Activated CD4-positive, alpha-beta T cell treated with anti-CD3 and anti-CD28 coated beads, Interleukin-2, Interleukin-4, amounts not matched to agents 100 ng/mL and 50 ng/mL, durations not matched to agents 16 hours and 8 hours (primary cell): Measurements from ENCODE around the gene CD40LG.
A peak's percentile ranks its signal among the peaks of the same experiment; 100 is the strongest.

Experiments used
- DNase-seq: peaks from one replicate; pipeline ENCODE4 v3.0.0-alpha.2; 2020; ENCODE audit warnings: low spot score

CD40LG gene

DNA sequence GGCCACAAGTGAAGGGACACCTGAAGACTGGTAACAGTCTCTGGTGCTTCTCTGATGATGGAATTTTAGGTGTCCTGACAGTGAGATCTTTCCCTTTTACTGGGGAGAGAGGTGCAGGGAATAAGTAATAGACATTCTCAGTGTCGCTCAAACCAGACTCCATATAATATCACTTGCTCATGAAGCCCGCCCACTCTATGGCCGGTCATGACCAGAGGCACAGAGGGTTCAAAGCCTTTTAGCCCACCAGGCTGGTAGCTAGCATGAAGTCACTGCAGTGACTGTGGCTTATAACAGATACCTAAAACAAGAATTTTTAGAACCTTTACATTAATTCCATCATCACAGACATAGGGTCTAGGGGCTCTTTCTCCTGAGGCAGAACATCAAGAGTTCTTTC, 2.9 kb downstream of the CD40LG start:
- DNase-seq: no peak

DNA sequence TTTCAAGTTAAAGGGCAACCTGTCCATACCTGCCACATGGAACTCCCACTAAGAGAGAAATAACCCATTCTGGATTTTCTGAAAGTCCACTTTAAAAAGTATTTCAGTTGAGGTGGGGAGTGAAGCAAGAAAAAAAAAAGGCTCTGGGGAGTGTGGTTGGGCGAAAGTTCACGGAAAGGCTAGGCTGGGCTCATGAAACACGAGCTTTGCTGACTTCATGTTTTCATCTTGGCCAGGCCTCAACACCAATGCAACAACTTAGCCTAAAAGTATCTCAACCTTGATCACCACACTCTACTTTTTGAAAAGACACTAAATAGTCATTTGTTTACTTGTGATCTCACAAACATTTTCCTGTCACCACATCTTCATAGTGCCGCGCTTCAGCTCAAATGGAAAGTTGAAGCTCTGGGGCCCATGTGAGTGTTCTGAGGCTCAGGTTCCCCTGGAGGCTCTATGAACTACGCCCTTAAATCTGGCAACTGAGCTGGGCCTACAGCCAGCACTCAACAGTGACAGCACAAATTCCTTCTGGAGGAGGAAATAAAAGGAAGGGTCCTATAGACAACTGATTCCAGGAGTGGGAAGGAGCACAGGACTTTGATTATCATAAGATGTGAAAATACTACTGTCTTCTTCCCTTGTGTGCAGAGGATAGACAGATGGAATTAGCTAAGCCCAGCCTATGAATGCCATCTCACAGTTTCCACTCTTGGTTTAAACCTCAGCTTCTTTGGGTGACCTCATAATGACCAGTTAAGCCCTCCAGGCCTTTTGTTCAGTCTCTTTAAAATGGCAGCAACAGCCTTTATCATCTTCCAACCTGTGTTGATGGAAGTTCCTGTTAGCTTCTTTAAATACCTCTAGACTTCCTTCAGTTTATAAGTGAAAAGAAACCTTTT, 5.1 kb downstream of the CD40LG start:
- DNase-seq: peak; percentile 72

DNA sequence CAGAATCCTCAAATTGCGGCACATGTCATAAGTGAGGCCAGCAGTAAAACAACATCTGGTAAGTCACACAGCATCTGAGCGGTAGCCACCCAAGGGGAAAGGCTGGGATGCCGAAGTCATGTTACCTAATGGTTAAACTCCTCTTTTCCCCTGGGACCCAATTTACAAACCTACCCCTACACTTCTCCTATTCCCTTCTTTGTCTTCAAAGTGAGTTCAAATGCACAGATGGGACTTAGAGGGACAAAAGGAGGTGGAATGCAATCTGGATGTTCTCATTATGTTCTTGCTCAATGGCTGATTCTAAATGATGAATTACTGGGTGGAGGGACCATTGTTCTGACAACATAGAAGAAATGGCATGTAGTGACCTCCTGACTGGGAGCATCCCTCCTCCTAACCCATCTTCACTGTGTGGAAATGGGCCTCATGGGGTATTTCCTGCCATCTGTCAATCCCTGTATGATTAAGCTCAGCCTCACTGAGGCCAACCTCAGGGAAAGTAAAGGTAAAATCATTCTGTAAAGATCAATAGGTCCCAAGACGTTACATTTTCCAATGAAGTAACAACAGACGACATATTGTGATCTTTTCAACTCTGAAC, 8.5 kb downstream of the CD40LG start:
- DNase-seq: no peak

DNA sequence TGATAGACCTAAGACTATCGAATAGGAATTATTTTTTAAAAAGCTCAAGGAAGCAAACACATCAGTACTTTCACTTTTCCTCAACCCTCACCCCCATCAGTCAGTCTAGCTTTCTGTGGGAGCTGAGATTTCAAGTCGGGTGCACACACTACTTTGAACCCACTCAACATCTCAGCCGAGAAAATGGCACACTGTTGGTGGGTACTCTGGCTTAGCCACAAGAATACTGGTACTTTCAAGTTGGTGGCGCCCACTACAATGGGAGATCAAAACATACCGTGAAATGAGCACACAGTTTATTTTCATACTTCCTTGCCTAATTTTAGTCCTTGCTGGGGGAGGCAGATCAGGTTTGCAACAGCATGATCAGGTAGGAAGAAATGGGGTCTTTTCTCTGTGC, 10.2 kb downstream of the CD40LG start:
- DNase-seq: no peak

DNA sequence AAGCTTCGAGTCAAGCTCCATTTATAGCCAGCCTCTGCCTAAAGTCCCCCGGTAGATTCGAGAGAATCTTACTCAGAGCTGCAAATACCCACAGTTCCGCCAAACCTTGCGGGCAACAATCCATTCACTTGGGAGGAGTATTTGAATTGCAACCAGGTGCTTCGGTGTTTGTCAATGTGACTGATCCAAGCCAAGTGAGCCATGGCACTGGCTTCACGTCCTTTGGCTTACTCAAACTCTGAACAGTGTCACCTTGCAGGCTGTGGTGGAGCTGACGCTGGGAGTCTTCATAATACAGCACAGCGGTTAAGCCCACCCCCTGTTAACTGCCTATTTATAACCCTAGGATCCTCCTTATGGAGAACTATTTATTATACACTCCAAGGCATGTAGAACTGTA, 11.2 kb downstream of the CD40LG start:
- peak; percentile 49 for DNase-seq

DNA sequence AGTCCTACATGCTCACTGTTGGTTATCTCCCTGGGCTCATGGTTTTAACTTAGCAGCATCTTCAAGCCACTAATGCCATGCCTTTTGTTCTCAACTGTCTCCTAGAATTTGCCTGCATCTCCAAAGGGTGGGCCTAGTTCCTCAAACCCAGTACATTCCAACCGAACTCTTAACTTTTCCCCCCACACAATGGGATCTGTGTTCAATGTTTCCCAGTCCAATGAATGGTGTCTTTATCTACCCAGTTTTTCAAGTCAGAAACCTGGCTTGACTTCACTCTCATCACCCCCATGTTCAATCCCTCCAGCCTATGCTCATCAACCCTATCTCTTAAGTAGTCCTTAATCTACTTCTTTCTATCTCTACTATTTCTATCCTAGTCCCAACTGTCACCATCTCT, 12.9 kb downstream of the CD40LG start:
- no peak for DNase-seq

DNA sequence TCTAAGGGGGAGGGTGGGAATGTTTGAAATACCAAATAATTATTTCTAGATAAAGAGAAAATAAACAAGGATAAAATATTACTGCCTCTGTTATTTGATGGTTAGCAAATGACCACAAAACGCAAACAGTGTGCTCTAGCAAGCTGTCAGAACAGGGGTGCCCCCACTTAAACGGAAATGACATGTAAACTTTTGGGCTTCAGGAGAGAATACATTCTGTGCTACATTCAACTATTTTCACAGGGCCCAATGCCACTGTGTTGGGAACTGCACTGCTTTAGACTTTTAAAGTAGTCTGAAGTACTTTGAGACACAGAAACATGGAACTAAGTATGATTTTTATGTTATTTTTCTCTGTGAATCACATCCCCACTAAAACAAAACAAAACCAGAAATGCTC, 14.1 kb downstream of the CD40LG start:
- DNase-seq: no peak

DNA sequence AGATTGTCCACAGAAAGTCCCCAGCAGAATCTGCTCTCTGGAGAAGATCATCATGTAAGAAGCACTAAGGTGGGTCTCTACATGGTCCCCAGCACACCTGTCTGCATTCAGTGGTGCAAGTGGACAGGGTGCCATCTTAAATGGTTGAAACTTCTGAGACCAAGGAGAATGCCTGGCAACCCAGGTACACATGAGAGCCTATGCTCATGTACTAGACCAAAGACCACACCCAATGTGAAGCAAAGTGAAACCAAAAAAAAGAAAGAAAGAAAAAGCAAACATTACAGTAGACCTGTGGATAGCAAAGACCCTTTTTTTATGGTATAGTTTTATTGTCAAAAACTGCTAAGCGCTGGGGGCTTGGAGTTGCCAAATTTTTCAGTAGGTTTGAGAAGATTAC, 15.0 kb downstream of the CD40LG start:
- DNase-seq: no peak

DNA sequence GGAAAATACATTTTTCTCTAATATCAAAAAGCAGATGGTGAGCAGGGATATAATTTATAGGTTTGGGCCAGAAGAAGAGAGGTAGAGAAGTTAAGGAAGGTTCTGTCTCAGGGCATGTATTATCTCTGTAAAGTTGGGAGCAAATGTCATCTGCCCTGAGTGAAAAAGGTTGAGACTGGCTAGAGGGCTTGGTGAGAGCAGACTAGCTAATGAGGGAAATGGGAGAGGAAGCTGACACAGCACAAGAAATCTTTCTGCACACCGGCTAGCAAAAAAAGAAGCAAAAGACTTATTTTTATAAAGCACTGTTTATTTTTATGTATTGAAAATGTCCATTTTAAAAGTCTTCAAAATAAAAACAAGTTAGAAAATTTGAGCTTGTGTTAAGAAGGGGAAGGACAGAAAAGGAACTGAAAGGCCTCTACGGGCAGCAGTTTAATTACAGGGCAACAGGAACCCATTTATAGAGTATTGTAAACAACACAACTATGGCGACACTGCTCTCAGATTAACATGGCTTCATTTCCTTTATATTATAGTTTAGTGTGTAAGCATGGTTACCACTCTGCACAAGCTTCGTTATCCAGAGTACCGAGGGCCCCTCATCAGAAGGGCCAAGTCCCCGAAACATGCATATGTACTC, 17.4 kb downstream of the CD40LG start:
- DNase-seq: no peak

DNA sequence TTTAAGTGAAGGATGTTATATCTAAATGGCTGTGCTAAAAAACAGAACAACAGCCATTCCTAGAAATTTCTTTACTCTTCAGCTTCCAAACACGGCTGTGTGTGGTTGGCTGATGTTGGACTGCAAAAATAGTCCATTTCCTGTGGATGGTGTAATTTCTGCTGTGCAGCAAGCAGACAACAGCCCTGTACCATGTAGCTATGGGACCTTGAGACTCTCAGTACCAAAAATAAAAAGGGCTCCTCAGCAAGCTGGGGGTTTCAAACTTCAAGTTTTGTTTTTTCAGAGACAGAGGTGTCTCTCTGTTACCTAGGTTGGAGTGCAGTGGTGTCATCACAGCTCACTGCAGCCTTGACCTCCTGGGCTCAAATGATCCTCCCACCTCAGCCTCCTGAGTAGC, 18.1 kb downstream of the CD40LG start:
- no peak for DNase-seq

DNA sequence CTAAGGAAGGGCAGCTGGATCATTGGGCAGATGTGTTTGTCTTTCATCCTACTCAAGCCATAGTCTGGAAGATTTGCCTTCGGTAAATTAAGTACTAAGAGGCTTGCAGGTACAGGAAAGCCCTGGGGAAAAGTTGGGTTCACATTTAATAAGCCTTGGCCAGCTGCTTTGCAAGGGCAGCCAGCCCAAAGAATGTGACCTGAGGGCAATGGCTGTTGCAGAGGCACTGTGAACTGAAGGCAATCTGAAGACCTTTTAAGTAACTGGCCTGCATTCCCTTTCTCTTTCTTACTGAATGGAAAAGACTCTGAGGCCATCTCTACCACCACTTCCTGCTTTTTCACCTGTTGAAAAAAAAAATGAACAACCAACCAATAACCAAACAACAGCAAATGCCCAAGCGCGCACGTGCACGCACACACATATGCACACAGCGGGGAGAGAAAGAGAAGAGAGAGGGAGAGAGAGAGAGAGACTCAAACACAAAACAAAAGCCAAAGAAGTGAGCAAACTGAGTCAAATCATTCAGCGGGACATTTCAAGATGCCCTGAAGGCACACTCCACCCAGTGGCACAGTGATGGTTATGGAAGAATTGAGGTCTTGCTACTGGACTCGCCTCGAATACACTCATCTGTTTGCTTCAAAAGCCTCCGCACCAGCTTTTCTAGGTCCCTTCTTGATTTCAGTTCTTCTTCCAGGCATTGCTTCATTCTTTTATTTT, 19.6 kb downstream of the CD40LG start:
- no peak for DNase-seq

DNA sequence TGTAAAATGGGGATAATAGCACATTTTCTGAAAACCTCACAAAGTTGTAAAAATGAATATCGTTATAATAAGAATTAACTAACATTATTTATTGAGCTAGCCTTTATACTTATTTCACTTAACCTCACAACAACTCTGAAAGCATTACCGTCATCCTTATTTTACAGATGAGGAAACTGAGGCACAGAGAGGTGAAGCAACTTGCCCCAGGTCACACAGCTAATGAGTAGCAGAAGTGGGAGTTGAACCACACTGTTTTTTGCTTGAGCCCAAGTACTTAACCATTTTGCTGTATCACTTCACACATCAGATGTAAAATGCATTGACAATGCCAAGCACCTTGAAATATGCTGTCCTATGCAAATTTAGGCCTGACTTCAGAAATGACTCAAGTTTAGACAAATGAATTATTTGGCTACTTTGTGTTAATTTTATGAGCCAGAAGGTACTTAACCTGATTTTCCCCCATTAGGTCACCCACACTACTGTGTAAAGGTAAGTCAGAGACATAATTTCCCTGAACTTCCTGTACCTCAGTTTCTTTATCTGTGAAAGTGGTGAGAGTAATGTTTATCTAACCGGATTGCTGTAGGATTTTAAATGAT, 23.1 kb downstream of the CD40LG start:
- no peak for DNase-seq

DNA sequence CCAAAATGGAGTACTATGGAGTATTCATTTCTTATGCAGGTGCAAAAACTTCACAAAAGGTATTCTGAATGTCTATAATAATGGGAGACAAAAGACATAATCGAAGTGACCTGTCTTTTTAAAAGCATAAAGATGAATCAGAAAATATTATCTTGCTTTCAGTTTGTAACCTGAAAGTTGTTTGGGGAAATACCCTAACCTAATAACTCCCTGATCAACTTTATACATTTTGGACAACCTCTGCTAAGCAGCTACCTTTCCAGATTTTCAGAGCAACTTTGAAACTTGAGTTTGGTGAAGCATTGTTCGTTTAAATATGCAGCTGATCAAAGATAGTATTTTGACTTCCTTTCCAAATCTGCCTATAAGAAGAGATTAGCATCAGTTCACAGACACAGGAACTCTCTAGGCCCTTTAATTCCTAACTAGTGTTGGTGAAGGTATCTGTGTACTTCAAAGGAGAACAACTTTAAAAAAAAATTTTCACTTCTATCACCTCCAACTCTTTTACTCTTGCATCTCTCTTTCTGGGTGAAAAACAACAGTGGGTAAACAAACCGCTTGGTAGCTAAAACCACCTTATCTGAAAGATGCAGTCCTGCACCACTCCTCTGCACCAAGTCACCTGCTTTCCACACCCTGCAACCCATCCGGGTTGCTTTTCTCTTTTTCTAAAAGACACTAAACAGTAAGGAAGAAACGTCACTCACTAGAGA, 26.5 kb downstream of the CD40LG start:
- no peak for DNase-seq

DNA sequence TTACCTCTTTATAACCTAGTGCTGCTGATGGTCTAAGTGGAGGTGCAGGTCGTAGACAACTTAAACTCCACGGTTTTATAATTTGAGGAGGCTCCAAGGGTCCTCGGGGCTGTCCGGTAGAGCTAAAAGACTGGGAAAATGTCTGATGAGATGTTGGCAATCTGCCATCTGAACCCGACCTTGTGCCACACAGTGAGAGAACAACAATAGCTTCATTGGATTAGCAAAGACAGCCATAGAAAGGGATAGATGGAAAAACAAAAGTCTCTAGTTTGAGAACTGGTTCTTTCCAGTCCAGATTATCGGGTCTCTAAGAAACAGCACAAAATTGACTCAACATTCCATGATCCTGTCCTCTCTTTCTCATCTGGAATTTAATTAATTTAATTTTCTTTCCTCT, 31.6 kb downstream of the CD40LG start:
- DNase-seq: no peak

DNA sequence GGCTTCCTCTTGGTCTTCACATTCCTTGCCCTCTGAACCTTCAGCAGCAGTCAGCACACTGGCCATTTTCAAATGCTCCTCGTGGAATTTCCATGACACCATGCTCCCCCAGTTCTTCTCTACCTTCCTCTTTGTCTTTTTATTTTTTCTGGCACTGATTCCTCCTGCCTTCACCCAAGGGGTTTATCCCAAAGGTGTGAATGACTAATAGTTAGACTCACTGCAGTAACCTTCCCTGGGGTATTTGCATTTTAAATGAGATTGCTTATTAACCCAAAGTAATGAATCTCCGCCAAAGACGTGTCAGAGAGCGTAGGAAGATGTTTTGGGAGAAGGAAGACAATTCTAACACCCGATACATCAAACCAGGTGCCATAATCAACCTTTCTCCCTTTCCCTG, 36.2 kb downstream of the CD40LG start:
- DNase-seq: no peak

DNA sequence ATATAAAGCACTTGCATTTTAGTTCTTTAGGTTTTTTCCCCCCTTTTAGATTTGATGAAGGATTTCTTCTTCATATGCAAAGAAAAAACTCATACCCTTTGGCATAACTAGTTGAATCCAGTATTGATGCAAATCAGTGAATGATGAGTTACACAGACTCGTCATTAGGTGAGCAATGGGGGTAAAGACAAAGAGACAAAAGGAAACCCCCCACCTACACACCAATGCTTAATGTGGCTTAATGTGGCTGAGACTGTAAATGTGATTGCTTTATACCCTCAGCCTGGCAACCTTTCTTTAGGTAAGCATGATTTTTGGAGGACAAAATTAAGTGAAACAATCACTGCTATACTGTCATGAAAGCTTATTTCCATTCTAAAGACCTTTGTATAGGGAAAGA, 39.5 kb downstream of the CD40LG start:
- no peak for DNase-seq

DNA sequence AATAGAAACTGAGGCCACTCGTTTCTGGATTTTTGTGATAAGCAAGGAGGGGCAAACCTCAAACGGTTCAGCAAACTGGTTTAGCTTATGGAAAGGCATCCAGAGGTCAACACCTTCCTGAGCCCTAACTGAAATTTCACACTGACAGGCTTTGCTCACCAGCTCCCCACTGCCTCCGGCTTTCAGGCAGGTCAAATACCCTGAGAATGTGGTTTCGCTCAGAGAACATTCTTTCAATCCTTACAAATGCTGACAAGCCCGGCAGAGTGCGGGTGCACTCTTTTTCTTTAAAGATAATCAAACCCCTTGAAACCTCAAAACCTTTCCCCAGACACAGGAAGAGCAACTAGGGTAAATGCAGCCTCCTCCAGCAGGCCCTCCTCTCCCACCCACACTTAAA, 41.5 kb downstream of the CD40LG start:
- peak; percentile 51 for DNase-seq

DNA sequence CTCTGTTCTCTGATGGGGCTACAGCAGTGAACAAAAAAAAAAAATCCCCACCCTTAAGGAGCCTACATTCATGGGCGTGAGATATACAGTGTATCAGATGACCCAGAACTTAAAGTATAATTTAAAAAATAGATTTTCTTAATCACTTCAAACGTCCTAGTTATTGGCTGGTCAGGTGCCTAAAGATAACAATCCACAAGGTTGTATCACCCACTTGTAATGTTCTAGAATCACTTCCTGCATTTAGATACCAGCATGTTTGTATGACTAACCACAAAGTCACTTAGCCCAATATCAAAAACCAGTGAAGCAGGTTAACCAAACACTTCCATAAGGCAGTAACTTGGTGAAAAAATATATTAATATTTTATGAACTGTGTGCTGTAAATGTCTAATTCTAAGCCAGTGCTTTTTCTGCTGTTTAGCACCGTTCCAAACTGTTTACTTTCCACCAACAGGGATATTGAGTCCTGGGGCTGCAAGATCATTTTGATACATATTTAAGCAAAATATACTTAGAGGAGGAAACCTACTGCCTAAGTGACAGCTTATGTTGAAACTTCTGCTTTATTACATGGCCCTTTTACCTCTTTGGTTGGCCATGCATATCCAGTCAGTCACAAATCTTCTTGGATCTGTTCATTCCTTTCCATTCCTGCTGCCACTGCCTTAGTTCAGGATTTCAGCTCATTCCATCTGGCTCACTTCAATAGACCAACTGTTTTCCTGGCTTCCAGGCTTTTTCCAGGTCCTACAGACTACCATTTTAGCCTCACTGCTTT, 43.3 kb downstream of the CD40LG start:
- no peak for DNase-seq

DNA sequence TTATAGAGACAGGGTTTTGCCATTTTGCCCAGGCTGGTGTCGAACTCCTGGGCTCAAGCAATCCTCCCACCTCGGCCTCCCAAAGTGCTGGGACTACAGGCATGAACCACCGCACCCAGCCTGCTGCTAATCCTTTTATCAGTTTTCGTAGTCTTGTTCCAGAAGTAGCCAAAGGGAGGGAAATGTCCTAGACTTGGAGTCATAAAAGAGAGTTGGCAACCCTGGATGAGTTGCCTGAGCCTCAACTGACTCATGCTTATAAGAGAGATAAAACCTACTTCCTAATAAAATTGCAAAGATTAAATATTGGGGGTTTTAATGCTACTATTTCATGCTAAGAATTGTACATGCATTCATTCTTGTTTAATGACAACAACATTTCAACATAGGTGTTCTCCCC, 44.3 kb downstream of the CD40LG start:
- no peak for DNase-seq

DNA sequence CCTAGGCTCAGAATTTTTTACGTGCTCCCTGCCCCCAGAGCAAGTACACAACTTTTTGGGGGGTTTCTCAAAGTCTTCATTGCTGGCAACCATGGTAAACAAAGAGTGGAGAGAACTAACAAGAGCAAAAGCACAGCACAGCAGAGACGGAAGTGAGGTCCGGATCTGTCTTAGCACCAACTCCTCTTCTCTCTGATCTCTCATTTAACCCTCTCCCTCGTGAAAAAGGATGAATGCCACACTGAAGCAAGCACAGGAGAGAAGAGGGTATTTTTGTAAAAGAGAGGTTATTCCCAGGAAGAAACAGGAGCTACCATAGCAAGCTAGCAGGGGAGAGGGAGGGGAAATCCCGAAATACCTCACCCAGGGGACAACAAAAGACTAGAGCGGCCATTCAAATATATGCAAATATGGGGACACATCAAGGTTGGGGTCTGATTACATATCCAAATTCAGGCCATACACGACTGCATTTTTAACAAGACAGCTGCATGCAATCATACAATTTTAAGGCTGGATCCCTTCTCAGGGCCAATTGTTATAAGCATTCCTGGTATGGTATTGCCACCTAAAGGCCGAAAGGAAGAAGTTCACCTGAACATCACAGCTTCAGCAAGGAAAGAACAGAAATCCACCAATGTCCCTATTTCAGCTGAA, 46.6 kb downstream of the CD40LG start:
- peak; percentile 72 for DNase-seq
